Ovary (tissue), 3 donors: ENCODE data around the gene KCNN3.
"Not testable (repeated sequence)": the region's sequence is repeated elsewhere in the genome, so short reads cannot be mapped to it uniquely, and the experiment has no call there.

Source experiments
- POLR2A ChIP-seq: fragments of 450-650 bp; IDR thresholded peaks from one replicate; pipeline ENCODE4 v1.6.1; 2017; ENCODE audit warnings: antibody characterized with exemption, mild to moderate bottlenecking, moderate library complexity
- TF ChIP-seq, protein P1 (sequence below), 3 donors: fragments of 450-650 bp in 2 of 3; fragments of 200-600 bp in 1 of 3; IDR thresholded peaks; one replicate each; pipeline versions ENCODE4 v1.5.1 to v1.8.0; 2016 to 2022; ENCODE audit warnings: antibody characterized with exemption in 3 of 3, mild to moderate bottlenecking in 1 of 3
- donor health status: DM: no; HTN: no; CAD: no.

DNA sequence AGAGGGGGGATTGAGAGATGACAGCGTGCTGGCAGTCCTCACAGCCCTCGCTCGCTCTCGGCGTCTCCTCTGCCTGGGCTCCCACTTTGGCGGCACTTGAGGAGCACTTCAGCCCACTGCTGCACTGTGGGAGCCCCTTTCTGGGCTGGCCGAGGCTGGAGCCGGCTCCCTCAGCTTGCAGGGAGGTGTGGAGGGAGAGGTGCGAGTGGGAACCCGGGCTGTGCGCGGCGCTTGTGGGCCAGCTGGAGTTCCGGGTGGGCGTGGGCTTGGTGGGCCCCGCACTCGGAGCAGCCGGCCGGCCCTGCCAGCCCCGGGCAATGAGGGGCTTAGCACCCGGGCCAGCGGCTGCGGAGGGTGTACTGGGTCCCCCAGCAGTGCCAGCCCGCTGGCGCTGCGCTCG, 192.2 kb downstream of the KCNN3 start:
- TF ChIP-seq, protein P1, sequence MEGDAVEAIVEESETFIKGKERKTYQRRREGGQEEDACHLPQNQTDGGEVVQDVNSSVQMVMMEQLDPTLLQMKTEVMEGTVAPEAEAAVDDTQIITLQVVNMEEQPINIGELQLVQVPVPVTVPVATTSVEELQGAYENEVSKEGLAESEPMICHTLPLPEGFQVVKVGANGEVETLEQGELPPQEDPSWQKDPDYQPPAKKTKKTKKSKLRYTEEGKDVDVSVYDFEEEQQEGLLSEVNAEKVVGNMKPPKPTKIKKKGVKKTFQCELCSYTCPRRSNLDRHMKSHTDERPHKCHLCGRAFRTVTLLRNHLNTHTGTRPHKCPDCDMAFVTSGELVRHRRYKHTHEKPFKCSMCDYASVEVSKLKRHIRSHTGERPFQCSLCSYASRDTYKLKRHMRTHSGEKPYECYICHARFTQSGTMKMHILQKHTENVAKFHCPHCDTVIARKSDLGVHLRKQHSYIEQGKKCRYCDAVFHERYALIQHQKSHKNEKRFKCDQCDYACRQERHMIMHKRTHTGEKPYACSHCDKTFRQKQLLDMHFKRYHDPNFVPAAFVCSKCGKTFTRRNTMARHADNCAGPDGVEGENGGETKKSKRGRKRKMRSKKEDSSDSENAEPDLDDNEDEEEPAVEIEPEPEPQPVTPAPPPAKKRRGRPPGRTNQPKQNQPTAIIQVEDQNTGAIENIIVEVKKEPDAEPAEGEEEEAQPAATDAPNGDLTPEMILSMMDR (IDR thresholded peaks at IDR 0.05), result not testable (repeated sequence)
- TF ChIP-seq POLR2A, result not testable (repeated sequence)
